Liver (tissue), 9 donors: ENCODE data around the gene RALGAPA2. TPM values are rescaled to one million over a fixed set of nuclear protein-coding genes. Genes with fewer than 3 reads are reported as not detected.

ENCODE experiments used
- DNase-seq: peaks from one replicate; pipeline ENCODE4 v3.0.0-alpha.2; 2017; ENCODE audit warnings: low spot score
- H3K27ac ChIP-seq, 2 donors: one replicate each; pipeline ENCODE4 v1.7.0; 2013; ENCODE audit warnings: inconsistent platforms in 2 of 2, low read length in 2 of 2, control low read depth in 1 of 2, low read depth in 1 of 2, mild to moderate bottlenecking in 1 of 2
- H3K27me3 ChIP-seq, 4 donors: one replicate each; pipeline versions ENCODE4 v1.6.1 to v1.7.0; 2013; ENCODE audit warnings: low read length in 3 of 4, inconsistent platforms in 1 of 4, mild to moderate bottlenecking in 1 of 4, moderate library complexity in 1 of 4; ENCODE audit not compliant: control insufficient read depth in 4 of 4, insufficient read depth in 4 of 4
- H3K36me3 ChIP-seq, 4 donors: one replicate each; pipeline versions ENCODE4 v1.6.1 to v1.7.0; 2013; ENCODE audit warnings: low read length in 3 of 4, mild to moderate bottlenecking in 3 of 4, low read depth in 1 of 4, moderate library complexity in 1 of 4; ENCODE audit not compliant: control insufficient read depth in 4 of 4, insufficient read depth in 3 of 4
- H3K4me1 ChIP-seq, 4 donors: one replicate each; pipeline versions ENCODE4 v1.6.1 to v1.7.0; 2013; ENCODE audit warnings: low read length in 3 of 4, mild to moderate bottlenecking in 3 of 4, moderate library complexity in 1 of 4; ENCODE audit not compliant: control insufficient read depth in 4 of 4, insufficient read depth in 4 of 4
- H3K4me3 ChIP-seq, 3 donors: one replicate each; pipeline versions ENCODE4 v1.6.1 to v1.7.0; 2013; ENCODE audit warnings: low read length in 3 of 3, control low read depth in 1 of 3, low read depth in 1 of 3, mild to moderate bottlenecking in 1 of 3
- H3K9ac ChIP-seq, 2 donors: one replicate each; pipeline ENCODE4 v1.7.0; 2013; ENCODE audit warnings: low read length in 2 of 2, mild to moderate bottlenecking in 2 of 2, moderate library complexity in 2 of 2, control low read depth in 1 of 2, low read depth in 1 of 2
- H3K9me3 ChIP-seq, 4 donors: one replicate each; pipeline versions ENCODE4 v1.6.1 to v1.7.0; 2013; ENCODE audit warnings: low read length in 3 of 4; ENCODE audit not compliant: control insufficient read depth in 4 of 4
- FOXA1 ChIP-seq: IDR thresholded peaks from 2 replicates; pipeline ENCODE4 v1.6.1; 2016; ENCODE audit warnings: antibody characterized with exemption
- GABPA ChIP-seq, 2 donors: IDR thresholded peaks in 1 of 2; conservative IDR thresholded peaks in 1 of 2; 2 replicates each; pipeline ENCODE4 v1.6.1; 2016; ENCODE audit warnings: antibody characterized with exemption in 2 of 2, mild to moderate bottlenecking in 1 of 2, moderate library complexity in 1 of 2
- HNF4A ChIP-seq, 2 donors: conservative IDR thresholded peaks; 2 replicates each; pipeline ENCODE4 v1.6.1; 2016; ENCODE audit warnings: antibody characterized with exemption in 2 of 2, mild to moderate bottlenecking in 2 of 2
- HNF4G ChIP-seq: IDR thresholded peaks from 2 replicates; pipeline ENCODE4 v1.6.1; 2016; ENCODE audit warnings: antibody characterized with exemption
- JUND ChIP-seq, 2 donors: IDR thresholded peaks; 2 replicates each; pipeline ENCODE4 v1.6.1; 2016; ENCODE audit warnings: antibody characterized with exemption in 2 of 2
- NR2F2 ChIP-seq: IDR thresholded peaks from 2 replicates; pipeline ENCODE4 v1.6.1; 2016; ENCODE audit warnings: antibody characterized with exemption
- RXRA ChIP-seq, 2 donors: IDR thresholded peaks; 2 replicates each; pipeline ENCODE4 v1.6.1; 2017 to 2018; ENCODE audit warnings: antibody characterized with exemption in 2 of 2, mild to moderate bottlenecking in 1 of 2
- SP1 ChIP-seq: IDR thresholded peaks from 2 replicates; pipeline ENCODE4 v1.6.1; 2018; ENCODE audit warnings: antibody characterized with exemption, mild to moderate bottlenecking
- TAF1 ChIP-seq: conservative IDR thresholded peaks from 2 replicates; pipeline ENCODE4 v1.6.1; 2016; ENCODE audit warnings: antibody characterized with exemption, mild to moderate bottlenecking
- YY1 ChIP-seq: IDR thresholded peaks from 2 replicates; pipeline ENCODE4 v1.6.1; 2016; ENCODE audit warnings: antibody characterized with exemption, mild to moderate bottlenecking
- WGBS: extraction: QIAGEN DNeasy Blood & Tissue Kit; methylation state at CpG from one replicate; pipeline ENCODE4 v1.1.7; 2013; 5-methylcytosine and 5-hydroxymethylcytosine counted together
- polyA plus RNA-seq, 2 donors: library from polyadenylated mRNA; stranded (reverse) in 1 of 2; unstranded in 1 of 2; fragments of 200-250 nt in 1 of 2; fragments of >200 nt in 1 of 2; fragmentation: Nextera tagmentation in 1 of 2; extraction: Ambion mirVana in 1 of 2; gene quantifications; one replicate each; pipeline versions ENCODE4 v1.2.1 to v1.2.3, GENCODE V29; 2013 to 2015
- total RNA-seq, 2 donors: library from RNA; depleted of rRNA; stranded (reverse); fragments of >200 nt; gene quantifications; one replicate each; pipeline ENCODE4 v1.2.3, GENCODE V29; 2014
- TF ChIP-seq, protein P1 (sequence below): IDR thresholded peaks from 2 replicates; pipeline ENCODE4 v1.6.1; 2016; ENCODE audit warnings: antibody characterized with exemption
- TF ChIP-seq, protein P2 (sequence below): fragments of 150-350 bp; IDR thresholded peaks from 2 replicates; pipeline ENCODE4 v1.5.1; 2017; ENCODE audit warnings: improper control_type of control experiment, low read depth, low read length; ENCODE audit not compliant: missing input control
- TF ChIP-seq, protein P3 (sequence below): IDR thresholded peaks from 2 replicates; pipeline ENCODE4 v1.6.1; 2016; ENCODE audit warnings: antibody characterized with exemption, mild to moderate bottlenecking
- TF ChIP-seq, protein P4 (sequence below): IDR thresholded peaks from 2 replicates; pipeline ENCODE4 v1.6.1; 2016; ENCODE audit warnings: antibody characterized with exemption
- TF ChIP-seq, protein P5 (sequence below): IDR thresholded peaks from 2 replicates; pipeline ENCODE4 v1.6.1; 2016; ENCODE audit warnings: antibody characterized with exemption
- donor health status: healthy.
- donor health status: healthy.
- donor health status: healthy.
- donor health status: healthy.
- donor health status: healthy.

The RALGAPA2 gene
- total and polyA plus RNA-seq, 4 donors: 14.8 to 89.9 (median 25.1) TPM

DNA sequence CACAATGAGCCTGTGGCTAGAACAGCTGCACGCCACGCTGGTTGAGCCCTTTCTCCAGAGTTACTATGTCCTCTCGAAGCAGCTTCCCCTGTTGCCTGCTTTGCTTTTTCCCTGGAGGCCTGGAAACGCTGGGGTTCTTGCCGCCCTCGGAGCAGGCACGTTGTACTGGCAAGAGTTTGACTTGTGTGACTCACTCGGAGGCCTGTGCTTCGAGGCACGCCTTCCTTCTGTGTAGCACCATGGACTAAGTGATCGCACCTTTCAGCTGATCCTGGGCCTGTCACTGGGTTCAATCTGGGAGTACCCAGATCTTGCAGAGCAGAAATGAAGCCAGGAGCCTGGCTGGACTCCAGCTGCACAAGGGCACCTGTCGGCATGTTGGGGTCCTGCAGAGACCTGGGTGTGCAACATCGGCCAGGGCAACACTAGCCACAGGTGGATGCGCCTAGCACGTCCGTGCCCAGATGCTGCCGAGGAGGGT is 339.3 kb downstream of the RALGAPA2 start:
- Histone ChIP-seq H3K27me3 (peaks cover 2 to 24% (median 11%) of the 10 kb centered on the region in 4 donors), H3K4me1 (peaks cover 11 to 18% (median 16%) of the 10 kb centered on the region in 4 donors), H3K36me3 (no peaks in the 10 kb centered on the region), H3K4me3 (no peak overlapping the region), H3K9ac (no peak overlapping the region), H3K27ac (no peak overlapping the region), H3K9me3 (no peaks in the 10 kb centered on the region)
- no peak for TF ChIP-seq YY1
- TF ChIP-seq HNF4A (conservative IDR thresholded peaks at IDR 0.05): no peak
- no peak for TF ChIP-seq SP1
- no peak for TF ChIP-seq FOXA1
- TF ChIP-seq, protein P1, sequence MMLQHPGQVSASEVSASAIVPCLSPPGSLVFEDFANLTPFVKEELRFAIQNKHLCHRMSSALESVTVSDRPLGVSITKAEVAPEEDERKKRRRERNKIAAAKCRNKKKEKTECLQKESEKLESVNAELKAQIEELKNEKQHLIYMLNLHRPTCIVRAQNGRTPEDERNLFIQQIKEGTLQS: no peak
- 59% methylated on average over 17 of the region's 17 CpGs for WGBS
- no peak for DNase-seq

DNA sequence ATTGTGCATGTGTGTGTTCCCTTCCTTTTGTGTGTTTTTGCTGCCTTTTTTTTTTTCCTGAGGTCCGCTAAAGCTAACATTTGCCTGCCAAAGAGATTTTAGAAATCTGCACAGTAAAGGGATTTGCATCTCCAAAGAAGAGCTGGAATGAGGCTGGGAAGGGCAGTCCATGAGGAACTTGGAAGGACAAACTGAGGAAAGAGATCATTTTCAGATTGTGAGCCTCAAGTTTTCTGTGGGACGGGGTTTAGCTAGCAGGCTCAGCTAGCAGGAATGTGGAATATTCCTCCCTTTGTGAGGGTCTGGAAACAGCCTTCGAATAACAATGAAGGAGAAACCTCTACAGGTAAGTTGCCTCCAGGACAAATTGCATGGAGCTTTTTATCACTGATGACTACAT is 340.8 kb downstream of the RALGAPA2 start:
- no peaks in the 10 kb centered on the region for H3K36me3 ChIP-seq
- TF ChIP-seq, protein P2, sequence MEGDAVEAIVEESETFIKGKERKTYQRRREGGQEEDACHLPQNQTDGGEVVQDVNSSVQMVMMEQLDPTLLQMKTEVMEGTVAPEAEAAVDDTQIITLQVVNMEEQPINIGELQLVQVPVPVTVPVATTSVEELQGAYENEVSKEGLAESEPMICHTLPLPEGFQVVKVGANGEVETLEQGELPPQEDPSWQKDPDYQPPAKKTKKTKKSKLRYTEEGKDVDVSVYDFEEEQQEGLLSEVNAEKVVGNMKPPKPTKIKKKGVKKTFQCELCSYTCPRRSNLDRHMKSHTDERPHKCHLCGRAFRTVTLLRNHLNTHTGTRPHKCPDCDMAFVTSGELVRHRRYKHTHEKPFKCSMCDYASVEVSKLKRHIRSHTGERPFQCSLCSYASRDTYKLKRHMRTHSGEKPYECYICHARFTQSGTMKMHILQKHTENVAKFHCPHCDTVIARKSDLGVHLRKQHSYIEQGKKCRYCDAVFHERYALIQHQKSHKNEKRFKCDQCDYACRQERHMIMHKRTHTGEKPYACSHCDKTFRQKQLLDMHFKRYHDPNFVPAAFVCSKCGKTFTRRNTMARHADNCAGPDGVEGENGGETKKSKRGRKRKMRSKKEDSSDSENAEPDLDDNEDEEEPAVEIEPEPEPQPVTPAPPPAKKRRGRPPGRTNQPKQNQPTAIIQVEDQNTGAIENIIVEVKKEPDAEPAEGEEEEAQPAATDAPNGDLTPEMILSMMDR: no peak
- TF ChIP-seq YY1: no peak
- TF ChIP-seq, protein P3, sequence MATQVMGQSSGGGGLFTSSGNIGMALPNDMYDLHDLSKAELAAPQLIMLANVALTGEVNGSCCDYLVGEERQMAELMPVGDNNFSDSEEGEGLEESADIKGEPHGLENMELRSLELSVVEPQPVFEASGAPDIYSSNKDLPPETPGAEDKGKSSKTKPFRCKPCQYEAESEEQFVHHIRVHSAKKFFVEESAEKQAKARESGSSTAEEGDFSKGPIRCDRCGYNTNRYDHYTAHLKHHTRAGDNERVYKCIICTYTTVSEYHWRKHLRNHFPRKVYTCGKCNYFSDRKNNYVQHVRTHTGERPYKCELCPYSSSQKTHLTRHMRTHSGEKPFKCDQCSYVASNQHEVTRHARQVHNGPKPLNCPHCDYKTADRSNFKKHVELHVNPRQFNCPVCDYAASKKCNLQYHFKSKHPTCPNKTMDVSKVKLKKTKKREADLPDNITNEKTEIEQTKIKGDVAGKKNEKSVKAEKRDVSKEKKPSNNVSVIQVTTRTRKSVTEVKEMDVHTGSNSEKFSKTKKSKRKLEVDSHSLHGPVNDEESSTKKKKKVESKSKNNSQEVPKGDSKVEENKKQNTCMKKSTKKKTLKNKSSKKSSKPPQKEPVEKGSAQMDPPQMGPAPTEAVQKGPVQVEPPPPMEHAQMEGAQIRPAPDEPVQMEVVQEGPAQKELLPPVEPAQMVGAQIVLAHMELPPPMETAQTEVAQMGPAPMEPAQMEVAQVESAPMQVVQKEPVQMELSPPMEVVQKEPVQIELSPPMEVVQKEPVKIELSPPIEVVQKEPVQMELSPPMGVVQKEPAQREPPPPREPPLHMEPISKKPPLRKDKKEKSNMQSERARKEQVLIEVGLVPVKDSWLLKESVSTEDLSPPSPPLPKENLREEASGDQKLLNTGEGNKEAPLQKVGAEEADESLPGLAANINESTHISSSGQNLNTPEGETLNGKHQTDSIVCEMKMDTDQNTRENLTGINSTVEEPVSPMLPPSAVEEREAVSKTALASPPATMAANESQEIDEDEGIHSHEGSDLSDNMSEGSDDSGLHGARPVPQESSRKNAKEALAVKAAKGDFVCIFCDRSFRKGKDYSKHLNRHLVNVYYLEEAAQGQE: no peak
- TF ChIP-seq RXRA (IDR thresholded peaks at IDR 0.05): no peak
- no peak for TF ChIP-seq GABPA (IDR thresholded peaks at IDR 0.05 in 1 of 2, conservative IDR thresholded peaks at IDR 0.05 in 1 of 2)
- no peak for TF ChIP-seq JUND (IDR thresholded peaks at IDR 0.05)
- no peak for TF ChIP-seq TAF1
- TF ChIP-seq HNF4A (conservative IDR thresholded peaks at IDR 0.05): no peak
- TF ChIP-seq, protein P4, sequence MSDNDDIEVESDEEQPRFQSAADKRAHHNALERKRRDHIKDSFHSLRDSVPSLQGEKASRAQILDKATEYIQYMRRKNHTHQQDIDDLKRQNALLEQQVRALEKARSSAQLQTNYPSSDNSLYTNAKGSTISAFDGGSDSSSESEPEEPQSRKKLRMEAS: no peak
- no peak for TF ChIP-seq HNF4G
- TF ChIP-seq NR2F2: no peak
- TF ChIP-seq, protein P5, sequence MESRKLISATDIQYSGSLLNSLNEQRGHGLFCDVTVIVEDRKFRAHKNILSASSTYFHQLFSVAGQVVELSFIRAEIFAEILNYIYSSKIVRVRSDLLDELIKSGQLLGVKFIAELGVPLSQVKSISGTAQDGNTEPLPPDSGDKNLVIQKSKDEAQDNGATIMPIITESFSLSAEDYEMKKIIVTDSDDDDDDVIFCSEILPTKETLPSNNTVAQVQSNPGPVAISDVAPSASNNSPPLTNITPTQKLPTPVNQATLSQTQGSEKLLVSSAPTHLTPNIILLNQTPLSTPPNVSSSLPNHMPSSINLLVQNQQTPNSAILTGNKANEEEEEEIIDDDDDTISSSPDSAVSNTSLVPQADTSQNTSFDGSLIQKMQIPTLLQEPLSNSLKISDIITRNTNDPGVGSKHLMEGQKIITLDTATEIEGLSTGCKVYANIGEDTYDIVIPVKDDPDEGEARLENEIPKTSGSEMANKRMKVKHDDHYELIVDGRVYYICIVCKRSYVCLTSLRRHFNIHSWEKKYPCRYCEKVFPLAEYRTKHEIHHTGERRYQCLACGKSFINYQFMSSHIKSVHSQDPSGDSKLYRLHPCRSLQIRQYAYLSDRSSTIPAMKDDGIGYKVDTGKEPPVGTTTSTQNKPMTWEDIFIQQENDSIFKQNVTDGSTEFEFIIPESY: no peak
- no peak for TF ChIP-seq SP1
- H3K27me3 ChIP-seq: peaks cover 2 to 30% (median 15%) of the 10 kb centered on the region in 4 donors
- WGBS: 17% methylated on average over 3 of the region's 3 CpGs
- no peak for DNase-seq
- H3K9ac ChIP-seq: no peak overlapping the region
- no peaks in the 10 kb centered on the region for H3K9me3 ChIP-seq
- peaks cover 17 to 30% (median 22%) of the 10 kb centered on the region in 4 donors for H3K4me1 ChIP-seq
- no peak overlapping the region for H3K4me3 ChIP-seq
- H3K27ac ChIP-seq: no peak overlapping the region
